HCT116 (cell line): Measurements from ENCODE around the gene FAM13C.

Experiments used
- CEBPB ChIP-seq: IDR thresholded peaks from 2 replicates; pipeline ENCODE4 v1.6.1; 2012; ENCODE audit warnings: low read depth
- CTCF ChIP-seq, 3 experiments: fragments of 200-600 bp in 1 of 3; sonication (generic) in 1 of 3; IDR thresholded peaks in 2 of 3; conservative IDR thresholded peaks in 1 of 3; 2 replicates each; pipeline ENCODE4 v1.5.1; 2012 to 2017; ENCODE audit warnings: low read depth in 2 of 3, low read length in 2 of 3, antibody characterized with exemption in 1 of 3, borderline replicate concordance in 1 of 3, control low read depth in 1 of 3, mild to moderate bottlenecking in 1 of 3, mixed read lengths in 1 of 3, mixed run types in 1 of 3, moderate library complexity in 1 of 3; ENCODE audit not compliant: insufficient read depth in 1 of 3
- EZH2 ChIP-seq: fragments of 200-600 bp; sonication (generic); IDR thresholded peaks from 2 replicates; pipeline ENCODE4 v1.6.1; 2017; ENCODE audit warnings: antibody characterized with exemption, mixed run types
- FOSL1 ChIP-seq: IDR thresholded peaks from 2 replicates; pipeline ENCODE4 v1.6.1; 2012; ENCODE audit warnings: low read depth
- MAX ChIP-seq: IDR thresholded peaks from 2 replicates; pipeline ENCODE4 v1.6.1; 2012
- POLR2A ChIP-seq: IDR thresholded peaks from 2 replicates; pipeline ENCODE4 v1.7.0; 2011; ENCODE audit warnings: borderline replicate concordance; ENCODE audit not compliant: insufficient read depth, insufficient read length; ENCODE audit errors: extremely low read depth
- SRF ChIP-seq: IDR thresholded peaks from 2 replicates; pipeline ENCODE4 v1.6.1; 2012; ENCODE audit warnings: low read depth
- TCF7L2 ChIP-seq: IDR thresholded peaks from 2 replicates; pipeline ENCODE4 v1.7.0; 2011; ENCODE audit warnings: borderline replicate concordance, inconsistent platforms; ENCODE audit not compliant: insufficient read depth, insufficient read length; ENCODE audit errors: extremely low read depth
- YY1 ChIP-seq: IDR thresholded peaks from 2 replicates; pipeline ENCODE4 v1.6.1; 2011; ENCODE audit warnings: low read length, low read depth, moderate library complexity, mild to moderate bottlenecking; ENCODE audit not compliant: insufficient replicate concordance; ENCODE audit errors: extremely low read depth
- ZBTB33 ChIP-seq: IDR thresholded peaks from 2 replicates; pipeline ENCODE4 v1.6.1; 2011; ENCODE audit warnings: mild to moderate bottlenecking, low read length, moderate library complexity; ENCODE audit not compliant: insufficient replicate concordance; ENCODE audit errors: extremely low read depth
- ZFX ChIP-seq: fragments of 450-650 bp; IDR thresholded peaks from 2 replicates; pipeline ENCODE4 v1.6.1; 2017
- ZNF274 ChIP-seq: fragments of 200-500 bp; sonication (Bioruptor generic); IDR thresholded peaks from 2 replicates; pipeline ENCODE4 v1.6.1; 2014; ENCODE audit warnings: mild to moderate bottlenecking, low read depth, low read length, inconsistent platforms

- TF ChIP-seq CTCF (IDR thresholded peaks at IDR 0.05 in 2 of 3, conservative IDR thresholded peaks at IDR 0.05 in 1 of 3; ENCODE audit: borderline replicate concordance in 1 of 3, insufficient read depth in 1 of 3, low read depth in 2 of 3, low read length in 2 of 3) (no peak), YY1 (no peak), ZBTB33 (no peak), EZH2 (no peak), ZNF274 (no peak), FOSL1 (no peak), TCF7L2 (no peak), MAX (no peak), POLR2A (no peak), CEBPB (no peak), ZFX (no peak), SRF (no peak)
Observed at GRCh38 chr10:59391060-59391459, 28.7 kb upstream of the FAM13C start.
